GM23338 (cell line): ENCODE measurements around the gene OOSP4A. TPM values are rescaled to one million over a fixed set of nuclear protein-coding genes. Genes with fewer than 3 reads are reported as not detected.

Experiments used
- ATAC-seq: fragments of 200-7000 bp; cut with Tn5 transposase; 3 replicates; pipeline ENCODE4 v1.9.1; 2020
- DNase-seq: peaks from one replicate; pipeline ENCODE4 v3.0.0-alpha.2; 2015; ENCODE audit warnings: low spot score
- H2AFZ ChIP-seq: fragments of 200-600 bp; sonication (generic); 2 replicates; pipeline ENCODE4 v1.8.0; 2016; ENCODE audit warnings: antibody characterized with exemption, mild to moderate bottlenecking, moderate library complexity
- H3F3A ChIP-seq: fragments of 200-600 bp; sonication (generic); replicated peaks from 2 replicates; pipeline ENCODE4 v1.8.0; 2017; ENCODE audit warnings: antibody characterized with exemption, mixed run types, low read depth
- H3K27ac ChIP-seq: fragments of 200-600 bp; sonication (generic); 2 replicates; pipeline ENCODE4 v1.6.1; 2016; ENCODE audit warnings: low read depth
- H3K27me3 ChIP-seq: fragments of 200-600 bp; sonication (generic); 2 replicates; pipeline ENCODE4 v1.8.0; 2016; ENCODE audit warnings: mild to moderate bottlenecking, mixed run types, moderate library complexity; ENCODE audit not compliant: insufficient read depth
- H3K36me3 ChIP-seq: fragments of 200-600 bp; sonication (generic); 2 replicates; pipeline ENCODE4 v1.8.0; 2016; ENCODE audit warnings: mild to moderate bottlenecking; ENCODE audit not compliant: insufficient read depth
- H3K4me1 ChIP-seq: fragments of 200-600 bp; sonication (generic); 2 replicates; pipeline ENCODE4 v1.8.0; 2016; ENCODE audit warnings: mild to moderate bottlenecking, moderate library complexity; ENCODE audit not compliant: insufficient read depth
- H3K4me2 ChIP-seq: fragments of 200-600 bp; sonication (generic); 2 replicates; pipeline ENCODE4 v1.7.1; 2017; ENCODE audit warnings: mixed run types
- H3K4me3 ChIP-seq: fragments of 200-600 bp; sonication (generic); 2 replicates; pipeline ENCODE4 v1.6.1; 2016; ENCODE audit warnings: mixed run types
- H3K79me2 ChIP-seq: fragments of 200-600 bp; sonication (generic); replicated peaks from 2 replicates; pipeline ENCODE4 v1.8.0; 2017; ENCODE audit warnings: mild to moderate bottlenecking; ENCODE audit not compliant: insufficient read depth
- H3K9me2 ChIP-seq: fragments of 200-600 bp; sonication (generic); 2 replicates; pipeline ENCODE4 v1.8.0; 2017; ENCODE audit not compliant: insufficient read depth
- H4K20me1 ChIP-seq: fragments of 200-600 bp; sonication (generic); replicated peaks from 2 replicates; pipeline ENCODE4 v1.8.0; 2017; ENCODE audit warnings: mild to moderate bottlenecking; ENCODE audit not compliant: insufficient read depth
- H3K27ac Mint-ChIP-seq: 2 replicates; pipeline ENCODE4 v1.8.0; 2020; ENCODE audit warnings: inconsistent platforms, mild to moderate bottlenecking, moderate library complexity, mixed read lengths
- H3K27me3 Mint-ChIP-seq: 3 replicates; pipeline ENCODE4 v1.8.0; 2022; ENCODE audit warnings: low read depth, mild to moderate bottlenecking, moderate library complexity, mixed read lengths, inconsistent platforms; ENCODE audit not compliant: insufficient read depth, poor library complexity
- H3K36me3 Mint-ChIP-seq: 3 replicates; pipeline ENCODE4 v1.8.0; 2021; ENCODE audit warnings: low read depth, mild to moderate bottlenecking, inconsistent platforms, moderate library complexity, mixed read lengths
- H3K4me1 Mint-ChIP-seq: 3 replicates; pipeline ENCODE4 v1.8.0; 2020; ENCODE audit warnings: mild to moderate bottlenecking, inconsistent platforms, mixed read lengths
- H3K4me3 Mint-ChIP-seq: 3 replicates; pipeline ENCODE4 v1.8.0; 2021; ENCODE audit warnings: moderate library complexity, mild to moderate bottlenecking, inconsistent platforms, mixed read lengths
- H3K9me3 Mint-ChIP-seq: 3 replicates; pipeline ENCODE4 v1.8.0; 2020; ENCODE audit warnings: moderate library complexity, mild to moderate bottlenecking, inconsistent platforms, mixed read lengths
- CREB1 ChIP-seq: fragments of 250-450 bp; sonication (Bioruptor Pico); IDR thresholded peaks from 2 replicates; pipeline ENCODE4 v1.5.0; 2020; ENCODE audit warnings: low read depth, mild to moderate bottlenecking, moderate library complexity
- JUNB ChIP-seq: IDR thresholded peaks from one replicate; pipeline ENCODE4 v1.6.1; 2016; ENCODE audit warnings: antibody characterized with exemption; ENCODE audit not compliant: unreplicated experiment
- POLR2AphosphoS5 ChIP-seq: IDR thresholded peaks from 2 replicates; pipeline ENCODE4 v1.6.1; 2016; ENCODE audit warnings: antibody characterized with exemption, low read depth
- ZNF331 ChIP-seq: fragments of 250-450 bp; sonication (Bioruptor Pico); IDR thresholded peaks from 2 replicates; pipeline ENCODE4 v1.5.0; 2020; ENCODE audit warnings: low read depth, mild to moderate bottlenecking, moderate library complexity
- polyA plus RNA-seq: library from polyadenylated mRNA; unstranded; fragments of >200 nt; fragmentation: Nextera tagmentation; extraction: Ambion mirVana; gene quantifications from 2 replicates; pipeline ENCODE4 v1.2.1, GENCODE V29; 2016
- total RNA-seq: library from RNA; depleted of rRNA; stranded (reverse); fragments of >200 nt; shearing (Covaris generic); gene quantifications from 2 replicates; pipeline ENCODE4 v1.2.3, GENCODE V29; 2014
- TF ChIP-seq, protein P1 (sequence below): fragments of 250-450 bp; sonication (Bioruptor Pico); IDR thresholded peaks from 2 replicates; pipeline ENCODE4 v1.5.0; 2020; ENCODE audit warnings: mild to moderate bottlenecking, moderate library complexity
- TF ChIP-seq, protein P2 (sequence below), 2 experiments: fragments of 200-600 bp in 1 of 2; sonication (generic) in 1 of 2; conservative IDR thresholded peaks; 2 replicates each; pipeline versions ENCODE4 v1.5.1 to v1.6.1; 2016 to 2017; ENCODE audit warnings: antibody characterized with exemption in 2 of 2, low read depth in 2 of 2, mild to moderate bottlenecking in 2 of 2, moderate library complexity in 1 of 2

Gene OOSP4A
- total and polyA plus RNA-seq, 2 experiments from 2014 or later, result not detected

DNA sequence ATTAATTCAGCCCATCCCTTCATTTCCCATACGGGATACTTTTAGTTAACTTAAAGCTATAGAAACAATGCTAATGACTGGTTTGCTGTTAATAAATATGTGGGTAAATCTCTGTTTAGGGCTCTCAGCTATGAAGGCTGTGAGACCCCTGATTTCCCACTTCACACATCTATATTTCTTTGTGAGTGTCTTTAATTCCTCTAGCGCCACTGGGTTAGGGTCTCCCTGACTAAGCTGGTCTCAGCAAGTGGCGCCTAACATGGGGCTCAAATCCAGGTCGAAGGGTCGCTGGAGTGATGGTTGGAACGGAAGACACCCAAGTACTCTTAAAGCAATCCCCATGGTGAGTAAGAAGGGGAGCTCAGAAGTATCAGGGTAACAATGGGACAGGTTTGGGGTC, 40.0 kb upstream of the OOSP4A start (continued):
- TF ChIP-seq, protein P1, sequence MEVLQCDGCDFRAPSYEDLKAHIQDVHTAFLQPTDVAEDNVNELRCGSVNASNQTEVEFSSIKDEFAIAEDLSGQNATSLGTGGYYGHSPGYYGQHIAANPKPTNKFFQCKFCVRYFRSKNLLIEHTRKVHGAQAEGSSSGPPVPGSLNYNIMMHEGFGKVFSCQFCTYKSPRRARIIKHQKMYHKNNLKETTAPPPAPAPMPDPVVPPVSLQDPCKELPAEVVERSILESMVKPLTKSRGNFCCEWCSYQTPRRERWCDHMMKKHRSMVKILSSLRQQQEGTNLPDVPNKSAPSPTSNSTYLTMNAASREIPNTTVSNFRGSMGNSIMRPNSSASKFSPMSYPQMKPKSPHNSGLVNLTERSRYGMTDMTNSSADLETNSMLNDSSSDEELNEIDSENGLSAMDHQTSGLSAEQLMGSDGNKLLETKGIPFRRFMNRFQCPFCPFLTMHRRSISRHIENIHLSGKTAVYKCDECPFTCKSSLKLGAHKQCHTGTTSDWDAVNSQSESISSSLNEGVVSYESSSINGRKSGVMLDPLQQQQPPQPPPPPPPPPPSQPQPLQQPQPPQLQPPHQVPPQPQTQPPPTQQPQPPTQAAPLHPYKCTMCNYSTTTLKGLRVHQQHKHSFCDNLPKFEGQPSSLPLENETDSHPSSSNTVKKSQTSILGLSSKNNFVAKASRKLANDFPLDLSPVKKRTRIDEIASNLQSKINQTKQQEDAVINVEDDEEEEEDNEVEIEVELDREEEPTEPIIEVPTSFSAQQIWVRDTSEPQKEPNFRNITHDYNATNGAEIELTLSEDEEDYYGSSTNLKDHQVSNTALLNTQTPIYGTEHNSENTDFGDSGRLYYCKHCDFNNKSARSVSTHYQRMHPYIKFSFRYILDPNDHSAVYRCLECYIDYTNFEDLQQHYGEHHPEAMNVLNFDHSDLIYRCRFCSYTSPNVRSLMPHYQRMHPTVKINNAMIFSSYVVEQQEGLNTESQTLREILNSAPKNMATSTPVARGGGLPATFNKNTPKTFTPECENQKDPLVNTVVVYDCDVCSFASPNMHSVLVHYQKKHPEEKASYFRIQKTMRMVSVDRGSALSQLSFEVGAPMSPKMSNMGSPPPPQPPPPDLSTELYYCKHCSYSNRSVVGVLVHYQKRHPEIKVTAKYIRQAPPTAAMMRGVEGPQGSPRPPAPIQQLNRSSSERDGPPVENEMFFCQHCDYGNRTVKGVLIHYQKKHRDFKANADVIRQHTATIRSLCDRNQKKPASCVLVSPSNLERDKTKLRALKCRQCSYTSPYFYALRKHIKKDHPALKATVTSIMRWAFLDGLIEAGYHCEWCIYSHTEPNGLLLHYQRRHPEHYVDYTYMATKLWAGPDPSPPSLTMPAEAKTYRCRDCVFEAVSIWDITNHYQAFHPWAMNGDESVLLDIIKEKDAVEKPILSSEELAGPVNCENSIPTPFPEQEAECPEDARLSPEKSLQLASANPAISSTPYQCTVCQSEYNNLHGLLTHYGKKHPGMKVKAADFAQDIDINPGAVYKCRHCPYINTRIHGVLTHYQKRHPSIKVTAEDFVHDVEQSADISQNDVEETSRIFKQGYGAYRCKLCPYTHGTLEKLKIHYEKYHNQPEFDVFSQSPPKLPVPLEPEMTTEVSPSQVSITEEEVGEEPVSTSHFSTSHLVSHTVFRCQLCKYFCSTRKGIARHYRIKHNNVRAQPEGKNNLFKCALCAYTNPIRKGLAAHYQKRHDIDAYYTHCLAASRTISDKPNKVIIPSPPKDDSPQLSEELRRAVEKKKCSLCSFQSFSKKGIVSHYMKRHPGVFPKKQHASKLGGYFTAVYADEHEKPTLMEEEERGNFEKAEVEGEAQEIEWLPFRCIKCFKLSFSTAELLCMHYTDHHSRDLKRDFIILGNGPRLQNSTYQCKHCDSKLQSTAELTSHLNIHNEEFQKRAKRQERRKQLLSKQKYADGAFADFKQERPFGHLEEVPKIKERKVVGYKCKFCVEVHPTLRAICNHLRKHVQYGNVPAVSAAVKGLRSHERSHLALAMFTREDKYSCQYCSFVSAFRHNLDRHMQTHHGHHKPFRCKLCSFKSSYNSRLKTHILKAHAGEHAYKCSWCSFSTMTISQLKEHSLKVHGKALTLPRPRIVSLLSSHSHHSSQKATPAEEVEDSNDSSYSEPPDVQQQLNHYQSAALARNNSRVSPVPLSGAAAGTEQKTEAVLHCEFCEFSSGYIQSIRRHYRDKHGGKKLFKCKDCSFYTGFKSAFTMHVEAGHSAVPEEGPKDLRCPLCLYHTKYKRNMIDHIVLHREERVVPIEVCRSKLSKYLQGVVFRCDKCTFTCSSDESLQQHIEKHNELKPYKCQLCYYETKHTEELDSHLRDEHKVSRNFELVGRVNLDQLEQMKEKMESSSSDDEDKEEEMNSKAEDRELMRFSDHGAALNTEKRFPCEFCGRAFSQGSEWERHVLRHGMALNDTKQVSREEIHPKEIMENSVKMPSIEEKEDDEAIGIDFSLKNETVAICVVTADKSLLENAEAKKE (CRISPR knock-in tag), result no peak
- TF ChIP-seq ZNF331, result no peak

DNA sequence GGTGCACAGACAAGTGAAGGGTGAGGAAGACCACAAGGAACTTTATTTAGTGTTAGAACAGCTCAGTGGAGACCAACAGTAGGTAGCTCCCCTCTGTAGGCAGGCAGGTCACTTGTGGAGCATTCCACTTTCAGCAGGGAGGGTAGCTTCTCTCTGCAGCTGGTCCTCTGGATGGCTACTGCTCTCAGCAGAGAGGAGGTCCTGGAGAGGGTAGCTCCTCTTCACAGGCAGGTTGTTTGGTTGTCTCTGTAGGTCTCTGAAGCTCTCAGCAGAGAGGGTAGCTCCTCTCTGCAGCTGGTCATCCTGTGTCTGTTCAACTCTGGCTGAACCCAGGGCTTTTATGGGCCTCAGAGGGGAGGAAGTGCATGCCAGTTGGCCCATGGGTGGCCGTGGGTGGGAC, 32.1 kb upstream of the OOSP4A start:
- Mint-ChIP-seq H3K9me3 (peaks cover 47% of the 10 kb centered on the region), H3K4me3 (no peak overlapping the region), H3K27me3 (peaks cover 3% of the 10 kb centered on the region), H3K27ac (no peak overlapping the region), H3K4me1 (no peaks in the 10 kb centered on the region), H3K36me3 (peaks cover 38% of the 10 kb centered on the region)
- H3K4me3 ChIP-seq, result no peak overlapping the region
- no peaks in the 10 kb centered on the region for H3K79me2 ChIP-seq
- H3K36me3 ChIP-seq, result peaks cover 8% of the 10 kb centered on the region; the same call in 1 of the 2 replicates
- ATAC-seq (no peak), DNase-seq (no peak)
- H3K4me1 ChIP-seq, result no peaks in the 10 kb centered on the region
- H3K4me2 ChIP-seq, result no peak overlapping the region
- H3K27me3 ChIP-seq, result no peaks in the 10 kb centered on the region
- H3F3A ChIP-seq, result no peaks in the 10 kb centered on the region
- no peaks in the 10 kb centered on the region for H4K20me1 ChIP-seq
- H2AFZ ChIP-seq, result no peak overlapping the region
- H3K27ac ChIP-seq, result no peak overlapping the region
- no peaks in the 10 kb centered on the region for H3K9me2 ChIP-seq
- TF ChIP-seq, protein P2, sequence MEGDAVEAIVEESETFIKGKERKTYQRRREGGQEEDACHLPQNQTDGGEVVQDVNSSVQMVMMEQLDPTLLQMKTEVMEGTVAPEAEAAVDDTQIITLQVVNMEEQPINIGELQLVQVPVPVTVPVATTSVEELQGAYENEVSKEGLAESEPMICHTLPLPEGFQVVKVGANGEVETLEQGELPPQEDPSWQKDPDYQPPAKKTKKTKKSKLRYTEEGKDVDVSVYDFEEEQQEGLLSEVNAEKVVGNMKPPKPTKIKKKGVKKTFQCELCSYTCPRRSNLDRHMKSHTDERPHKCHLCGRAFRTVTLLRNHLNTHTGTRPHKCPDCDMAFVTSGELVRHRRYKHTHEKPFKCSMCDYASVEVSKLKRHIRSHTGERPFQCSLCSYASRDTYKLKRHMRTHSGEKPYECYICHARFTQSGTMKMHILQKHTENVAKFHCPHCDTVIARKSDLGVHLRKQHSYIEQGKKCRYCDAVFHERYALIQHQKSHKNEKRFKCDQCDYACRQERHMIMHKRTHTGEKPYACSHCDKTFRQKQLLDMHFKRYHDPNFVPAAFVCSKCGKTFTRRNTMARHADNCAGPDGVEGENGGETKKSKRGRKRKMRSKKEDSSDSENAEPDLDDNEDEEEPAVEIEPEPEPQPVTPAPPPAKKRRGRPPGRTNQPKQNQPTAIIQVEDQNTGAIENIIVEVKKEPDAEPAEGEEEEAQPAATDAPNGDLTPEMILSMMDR (conservative IDR thresholded peaks at IDR 0.05; ENCODE audit: low read depth in 2 of 2), result no peak
- no peak for TF ChIP-seq JUNB
- no peak for TF ChIP-seq POLR2AphosphoS5
- TF ChIP-seq CREB1 (CRISPR knock-in tag), result no peak
- TF ChIP-seq, protein P1 (CRISPR knock-in tag), result no peak
